D721Med (cell line): ENCODE measurements around the gene PCSK4.

Experiments
- DNase-seq: peaks from one replicate; pipeline ENCODE4 v3.0.0; 2011; ENCODE audit warnings: low spot score; ENCODE audit not compliant: insufficient read length
- FAIRE-seq: peaks from 2 replicates; lab custom pipeline; 2011; peaks lifted over from hg19 to GRCh38; lab: Jason Lieb, UNC
- TF ChIP-seq, protein P1 (sequence below): IDR thresholded peaks from 2 replicates; pipeline ENCODE4 v1.5.1; 2012; ENCODE audit warnings: mild to moderate bottlenecking, control low read depth; ENCODE audit not compliant: insufficient read depth; ENCODE audit errors: missing control alignments

PCSK4 gene

DNA sequence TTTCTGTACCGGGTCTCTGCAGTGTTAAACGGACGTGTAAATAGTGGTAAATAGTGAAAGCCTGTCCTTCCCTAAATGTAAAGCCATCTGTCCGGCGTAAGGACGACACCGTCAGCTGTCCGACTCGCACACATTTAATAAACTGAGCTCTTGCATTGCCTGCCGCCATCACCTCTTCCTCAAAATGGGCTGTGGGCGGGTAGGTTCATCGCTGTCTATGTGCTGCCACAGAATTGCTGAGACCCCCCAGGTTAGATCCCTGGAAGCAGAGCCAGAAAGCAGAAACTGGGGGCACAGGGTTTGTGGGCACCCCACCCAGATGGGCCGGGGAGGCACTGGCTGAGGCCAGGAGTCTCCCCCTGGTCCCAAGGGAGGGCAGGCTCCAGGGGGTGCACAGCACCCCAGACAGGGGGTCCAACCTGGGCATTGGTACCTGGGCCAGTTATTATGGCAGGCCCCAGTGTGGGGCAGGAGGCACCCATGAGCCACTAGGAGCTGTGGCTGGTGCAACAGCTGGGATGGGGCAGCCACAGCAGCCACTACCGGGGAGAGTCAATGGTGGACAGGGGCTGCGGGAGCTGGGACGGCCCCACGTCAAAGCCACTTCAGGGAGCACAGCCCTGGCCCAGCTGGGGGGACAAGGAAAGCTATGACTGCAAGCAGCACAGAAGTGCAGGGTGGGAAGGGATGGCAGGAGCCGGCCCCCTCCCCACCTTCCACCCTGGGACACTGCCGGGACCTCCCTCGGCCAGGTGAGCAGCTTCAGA, 16.9 kb downstream of the PCSK4 start:
- no peak for DNase-seq
- TF ChIP-seq, protein P1, sequence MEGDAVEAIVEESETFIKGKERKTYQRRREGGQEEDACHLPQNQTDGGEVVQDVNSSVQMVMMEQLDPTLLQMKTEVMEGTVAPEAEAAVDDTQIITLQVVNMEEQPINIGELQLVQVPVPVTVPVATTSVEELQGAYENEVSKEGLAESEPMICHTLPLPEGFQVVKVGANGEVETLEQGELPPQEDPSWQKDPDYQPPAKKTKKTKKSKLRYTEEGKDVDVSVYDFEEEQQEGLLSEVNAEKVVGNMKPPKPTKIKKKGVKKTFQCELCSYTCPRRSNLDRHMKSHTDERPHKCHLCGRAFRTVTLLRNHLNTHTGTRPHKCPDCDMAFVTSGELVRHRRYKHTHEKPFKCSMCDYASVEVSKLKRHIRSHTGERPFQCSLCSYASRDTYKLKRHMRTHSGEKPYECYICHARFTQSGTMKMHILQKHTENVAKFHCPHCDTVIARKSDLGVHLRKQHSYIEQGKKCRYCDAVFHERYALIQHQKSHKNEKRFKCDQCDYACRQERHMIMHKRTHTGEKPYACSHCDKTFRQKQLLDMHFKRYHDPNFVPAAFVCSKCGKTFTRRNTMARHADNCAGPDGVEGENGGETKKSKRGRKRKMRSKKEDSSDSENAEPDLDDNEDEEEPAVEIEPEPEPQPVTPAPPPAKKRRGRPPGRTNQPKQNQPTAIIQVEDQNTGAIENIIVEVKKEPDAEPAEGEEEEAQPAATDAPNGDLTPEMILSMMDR, result no peak
- FAIRE-seq, result no peak

DNA sequence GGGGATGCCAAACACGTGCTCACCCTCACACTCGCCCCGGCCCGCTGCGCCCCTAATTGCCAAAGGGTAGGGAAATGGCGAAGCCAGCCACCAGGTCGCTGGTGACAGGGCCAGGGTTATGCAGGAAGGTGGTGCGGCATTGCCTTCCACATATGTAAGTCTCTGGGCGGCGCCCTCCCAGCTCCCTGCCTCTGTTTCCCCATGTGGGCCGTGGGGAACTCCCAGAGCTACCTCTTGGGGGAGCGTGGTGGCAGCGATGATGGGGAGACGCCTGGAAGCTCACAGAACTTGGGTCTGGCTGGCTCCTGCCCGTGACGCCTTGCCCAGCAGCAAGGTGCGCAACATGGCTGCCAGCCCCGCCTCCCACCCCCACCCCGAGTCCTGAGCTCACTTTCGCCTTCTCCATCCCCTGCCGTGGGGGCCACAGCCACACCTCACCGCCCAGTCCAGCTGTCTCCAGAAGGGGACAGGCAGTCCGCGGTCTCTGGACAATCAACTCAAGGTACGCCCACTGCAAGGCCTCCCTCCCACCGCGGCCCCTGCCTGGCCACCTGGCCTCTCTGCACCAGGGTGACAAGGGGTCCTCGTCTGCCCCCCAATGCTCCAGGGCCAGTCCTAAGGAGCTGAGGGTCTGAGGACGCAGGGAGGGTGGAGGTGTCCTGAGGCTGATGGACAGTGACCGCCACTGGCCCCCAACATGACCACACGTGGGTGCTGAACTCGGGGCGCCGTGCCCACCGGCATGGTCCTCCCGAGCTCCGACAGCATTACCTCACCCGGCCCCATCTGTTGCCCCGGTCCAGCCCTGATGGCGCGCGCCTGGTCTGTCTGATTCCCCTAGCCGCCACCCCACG, 17.7 kb downstream of the PCSK4 start:
- DNase-seq (no peak), FAIRE-seq (no peak)
- TF ChIP-seq, protein P1, result no peak

DNA sequence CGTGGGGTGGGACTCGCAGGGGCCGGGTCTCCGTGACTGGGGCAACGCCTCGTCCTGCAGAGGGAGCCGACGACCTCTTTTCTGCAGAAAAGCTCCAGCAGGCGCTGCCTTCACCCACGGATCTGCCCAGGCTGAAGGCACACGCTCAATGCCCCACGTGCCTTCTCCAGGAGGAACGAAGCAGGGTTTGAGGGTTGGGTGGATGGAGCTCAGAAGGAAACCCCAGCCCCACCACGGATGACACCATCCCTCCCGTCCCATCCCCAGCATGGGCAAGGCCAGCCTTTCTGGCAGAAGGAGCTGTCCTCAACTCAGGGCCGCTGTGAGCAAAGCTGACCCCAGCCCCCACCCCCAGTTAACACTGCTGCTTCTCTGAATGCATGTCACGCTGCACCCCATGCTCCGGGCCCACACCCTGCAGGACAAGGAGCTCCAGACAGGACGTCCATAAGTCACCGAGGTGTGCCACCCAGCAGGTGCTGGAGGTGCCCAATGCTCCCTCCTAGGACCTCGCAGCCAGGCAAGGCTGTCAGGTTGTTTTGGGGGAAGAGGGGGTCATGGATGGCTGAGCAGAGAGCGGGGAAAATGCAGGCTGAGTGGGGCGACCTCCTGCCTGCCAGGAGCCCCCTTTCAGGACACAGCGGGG, 18.5 kb downstream of the PCSK4 start:
- DNase-seq (no peak), FAIRE-seq (no peak)
- TF ChIP-seq, protein P1, result peak; percentile 22

GRCh38 chr19:1471010-1471514, 19.1 kb downstream of the PCSK4 start:
- FAIRE-seq, result no peak
- no peak for DNase-seq
- TF ChIP-seq, protein P1, result no peak

- FAIRE-seq, result no peak
- DNase-seq, result peak; percentile 99
- TF ChIP-seq, protein P1, result no peak
Observed at GRCh38 chr19:1470305-1471009, 19.7 kb downstream of the PCSK4 start.

GRCh38 chr19:1470055-1470304, 20.2 kb downstream of the PCSK4 start:
- TF ChIP-seq, protein P1, result no peak
- DNase-seq (no peak), FAIRE-seq (no peak)
